Progenitor cell of endocrine pancreas (in vitro differentiated cells): Measurements from ENCODE around the gene ANO2. TPM values are rescaled to one million over a fixed set of nuclear protein-coding genes. Genes with fewer than 3 reads are reported as not detected.

Experiments
- DNase-seq: peaks from one replicate; pipeline ENCODE4 v3.0.0; 2021; ENCODE audit warnings: low spot score; ENCODE audit not compliant: unreplicated experiment
- H3K27ac Mint-ChIP-seq: 2 replicates; pipeline ENCODE4 v1.8.0; 2021; ENCODE audit warnings: mild to moderate bottlenecking, moderate library complexity, mixed read lengths
- H3K27me3 Mint-ChIP-seq: 2 replicates; pipeline ENCODE4 v1.8.0; 2021; ENCODE audit warnings: mixed read lengths
- H3K36me3 Mint-ChIP-seq: 2 replicates; pipeline ENCODE4 v1.8.0; 2022; ENCODE audit warnings: mixed read lengths; ENCODE audit not compliant: insufficient read depth
- H3K4me1 Mint-ChIP-seq: 2 replicates; pipeline ENCODE4 v1.8.0; 2021; ENCODE audit warnings: low read depth, mixed read lengths
- H3K4me3 Mint-ChIP-seq: 2 replicates; pipeline ENCODE4 v1.8.0; 2021; ENCODE audit warnings: low read depth, mild to moderate bottlenecking, moderate library complexity, mixed read lengths
- H3K9me3 Mint-ChIP-seq: 2 replicates; pipeline ENCODE4 v1.8.0; 2021; ENCODE audit warnings: low read depth, mixed read lengths
- total RNA-seq: library from RNA; stranded (reverse); gene quantifications from 2 replicates; pipeline ENCODE4 v1.2.1, GENCODE V29; 2021
- TF ChIP-seq, protein P1 (sequence below): fragments of 200-600 bp; sonication (generic); IDR thresholded peaks from one replicate; pipeline ENCODE4 v1.5.0; 2021; ENCODE audit warnings: antibody characterized with exemption, mild to moderate bottlenecking; ENCODE audit not compliant: unreplicated experiment

Gene ANO2
- total RNA-seq, 1 donor from 2014 or later = 2.8 TPM

DNA sequence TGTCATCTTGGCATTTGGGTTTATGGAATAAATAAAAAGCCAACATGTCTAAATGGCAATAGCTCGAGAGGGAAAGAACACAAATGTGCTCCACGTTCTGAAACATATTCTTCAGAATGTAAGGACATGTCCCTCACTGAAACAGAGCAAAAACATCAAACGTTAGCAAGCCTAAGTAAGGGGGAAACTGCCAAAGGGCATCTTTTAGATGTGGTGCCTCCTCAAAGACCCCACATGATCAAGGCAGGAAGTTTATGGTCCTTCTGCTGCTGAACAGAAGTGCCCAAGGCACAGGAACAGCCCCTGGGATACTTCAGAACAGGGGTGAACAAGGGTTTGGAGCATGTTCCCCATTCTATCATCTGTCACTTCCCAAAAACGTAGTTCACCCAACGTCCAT lies 227.0 kb downstream of the ANO2 start:
- DNase-seq = no peak
- TF ChIP-seq, protein P1, sequence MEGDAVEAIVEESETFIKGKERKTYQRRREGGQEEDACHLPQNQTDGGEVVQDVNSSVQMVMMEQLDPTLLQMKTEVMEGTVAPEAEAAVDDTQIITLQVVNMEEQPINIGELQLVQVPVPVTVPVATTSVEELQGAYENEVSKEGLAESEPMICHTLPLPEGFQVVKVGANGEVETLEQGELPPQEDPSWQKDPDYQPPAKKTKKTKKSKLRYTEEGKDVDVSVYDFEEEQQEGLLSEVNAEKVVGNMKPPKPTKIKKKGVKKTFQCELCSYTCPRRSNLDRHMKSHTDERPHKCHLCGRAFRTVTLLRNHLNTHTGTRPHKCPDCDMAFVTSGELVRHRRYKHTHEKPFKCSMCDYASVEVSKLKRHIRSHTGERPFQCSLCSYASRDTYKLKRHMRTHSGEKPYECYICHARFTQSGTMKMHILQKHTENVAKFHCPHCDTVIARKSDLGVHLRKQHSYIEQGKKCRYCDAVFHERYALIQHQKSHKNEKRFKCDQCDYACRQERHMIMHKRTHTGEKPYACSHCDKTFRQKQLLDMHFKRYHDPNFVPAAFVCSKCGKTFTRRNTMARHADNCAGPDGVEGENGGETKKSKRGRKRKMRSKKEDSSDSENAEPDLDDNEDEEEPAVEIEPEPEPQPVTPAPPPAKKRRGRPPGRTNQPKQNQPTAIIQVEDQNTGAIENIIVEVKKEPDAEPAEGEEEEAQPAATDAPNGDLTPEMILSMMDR = no peak
- H3K4me3 Mint-ChIP-seq = no peak overlapping the region
- H3K36me3 Mint-ChIP-seq = no peaks in the 10 kb centered on the region
- H3K4me1 Mint-ChIP-seq = peaks cover 10% of the 10 kb centered on the region
- peaks cover 14% of the 10 kb centered on the region for H3K27me3 Mint-ChIP-seq
- H3K27ac Mint-ChIP-seq = no peak overlapping the region
- H3K9me3 Mint-ChIP-seq = no peaks in the 10 kb centered on the region

GRCh38 chr12:5716976-5717375 lies 228.1 kb downstream of the ANO2 start:
- peaks cover 24% of the 10 kb centered on the region for H3K27me3 Mint-ChIP-seq
- H3K36me3 Mint-ChIP-seq = no peaks in the 10 kb centered on the region
- peaks cover 10% of the 10 kb centered on the region for H3K4me1 Mint-ChIP-seq
- no peak for DNase-seq
- TF ChIP-seq, protein P1 = no peak
- H3K9me3 Mint-ChIP-seq = no peaks in the 10 kb centered on the region
- no peak overlapping the region for H3K4me3 Mint-ChIP-seq
- H3K27ac Mint-ChIP-seq = no peak overlapping the region

- no peak for DNase-seq
- Mint-ChIP-seq H3K36me3 (no peaks in the 10 kb centered on the region), H3K9me3 (no peaks in the 10 kb centered on the region), H3K27ac (no peak overlapping the region), H3K4me1 (peaks cover 10% of the 10 kb centered on the region), H3K27me3 (peaks cover 24% of the 10 kb centered on the region), H3K4me3 (no peak overlapping the region)
- TF ChIP-seq, protein P1 = no peak
These were observed 228.9 kb downstream of the ANO2 start for GRCh38 chr12:5716201-5716600.

- no peaks in the 10 kb centered on the region for H3K36me3 Mint-ChIP-seq
- H3K9me3 Mint-ChIP-seq = no peaks in the 10 kb centered on the region
- H3K4me3 Mint-ChIP-seq = no peak overlapping the region
- H3K27me3 Mint-ChIP-seq = peaks cover 24% of the 10 kb centered on the region
- DNase-seq = no peak
- H3K4me1 Mint-ChIP-seq = peaks cover 10% of the 10 kb centered on the region
- TF ChIP-seq, protein P1 = no peak
- no peak overlapping the region for H3K27ac Mint-ChIP-seq
These were observed 230.0 kb downstream of the ANO2 start for GRCh38 chr12:5715021-5715420.

DNA sequence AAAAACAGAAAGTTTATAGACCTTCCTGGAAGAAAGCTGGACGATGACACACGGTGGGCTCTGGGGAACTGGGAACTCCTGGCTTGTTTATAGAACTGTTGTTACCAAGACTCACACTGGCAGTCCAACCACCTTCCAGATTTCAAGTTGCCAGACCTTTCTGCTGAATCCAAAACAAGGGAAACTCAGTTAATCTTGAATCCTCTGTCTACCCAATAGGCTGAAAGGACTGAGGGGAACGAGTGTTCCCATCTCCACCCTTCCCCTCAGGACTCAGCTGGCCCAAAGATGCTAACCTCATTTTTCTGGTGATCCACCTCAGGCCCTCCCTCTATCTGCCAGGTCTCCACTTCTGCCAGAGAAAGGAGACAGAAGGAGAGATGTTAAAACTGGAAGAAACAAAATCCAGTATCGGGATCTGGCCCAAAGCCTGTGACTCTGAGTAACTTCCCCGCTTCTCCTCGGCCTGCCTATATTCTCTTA lies 231.4 kb downstream of the ANO2 start:
- Mint-ChIP-seq H3K36me3 (no peaks in the 10 kb centered on the region), H3K27me3 (peaks cover 23% of the 10 kb centered on the region), H3K4me1 (peaks cover 10% of the 10 kb centered on the region), H3K27ac (no peak overlapping the region), H3K9me3 (no peaks in the 10 kb centered on the region), H3K4me3 (no peak overlapping the region)
- TF ChIP-seq, protein P1 = no peak
- DNase-seq = no peak
